Measurements from ENCODE around the gene CHEK2.
"Not testable (repeated sequence)": the region's sequence is repeated elsewhere in the genome, so short reads cannot be mapped to it uniquely, and the experiment has no call there.

Gene CHEK2

DNA sequence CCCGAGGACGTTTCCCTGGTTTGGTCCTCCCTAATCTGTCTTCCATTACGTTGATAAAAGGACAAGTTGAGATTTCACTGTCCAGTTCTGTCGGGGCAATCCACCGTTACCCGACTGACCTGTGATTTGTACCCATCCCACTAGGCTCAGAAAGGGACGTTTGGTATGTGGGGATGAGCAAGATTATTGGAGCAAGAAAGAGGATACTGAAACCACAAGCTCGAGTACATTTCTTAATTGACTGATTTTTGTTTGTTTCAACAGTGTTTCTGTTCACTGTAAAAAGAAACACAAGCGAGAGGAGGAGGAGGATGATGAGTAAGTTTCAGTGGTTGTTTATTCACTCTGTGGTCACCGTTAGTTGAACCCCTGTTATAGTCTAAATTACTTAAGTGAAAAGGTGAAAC, 31.8 kb upstream of the CHEK2 start:
- peak overlapping the region; percentile 84 for H3K4me3 ChIP-seq (ENCODE audit: low read depth, low read length)
- TF ChIP-seq, protein P1, sequence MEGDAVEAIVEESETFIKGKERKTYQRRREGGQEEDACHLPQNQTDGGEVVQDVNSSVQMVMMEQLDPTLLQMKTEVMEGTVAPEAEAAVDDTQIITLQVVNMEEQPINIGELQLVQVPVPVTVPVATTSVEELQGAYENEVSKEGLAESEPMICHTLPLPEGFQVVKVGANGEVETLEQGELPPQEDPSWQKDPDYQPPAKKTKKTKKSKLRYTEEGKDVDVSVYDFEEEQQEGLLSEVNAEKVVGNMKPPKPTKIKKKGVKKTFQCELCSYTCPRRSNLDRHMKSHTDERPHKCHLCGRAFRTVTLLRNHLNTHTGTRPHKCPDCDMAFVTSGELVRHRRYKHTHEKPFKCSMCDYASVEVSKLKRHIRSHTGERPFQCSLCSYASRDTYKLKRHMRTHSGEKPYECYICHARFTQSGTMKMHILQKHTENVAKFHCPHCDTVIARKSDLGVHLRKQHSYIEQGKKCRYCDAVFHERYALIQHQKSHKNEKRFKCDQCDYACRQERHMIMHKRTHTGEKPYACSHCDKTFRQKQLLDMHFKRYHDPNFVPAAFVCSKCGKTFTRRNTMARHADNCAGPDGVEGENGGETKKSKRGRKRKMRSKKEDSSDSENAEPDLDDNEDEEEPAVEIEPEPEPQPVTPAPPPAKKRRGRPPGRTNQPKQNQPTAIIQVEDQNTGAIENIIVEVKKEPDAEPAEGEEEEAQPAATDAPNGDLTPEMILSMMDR (IDR thresholded peaks at IDR 0.05; ENCODE audit: low read depth, low read length) = no peak

GRCh38 chr22:28772633-28773460, 31.2 kb upstream of the CHEK2 start, which contains the start of gene CCDC117:
TSS of gene CCDC117 (plus strand) at chr22:28772695. CDS start at chr22:28772850, 155 bp downstream.
- TF ChIP-seq, protein P1 (IDR thresholded peaks at IDR 0.05; ENCODE audit: low read depth, low read length) = no peak
- H3K4me3 ChIP-seq (ENCODE audit: low read depth, low read length) = peak within 1 kb of the TSS; percentile 84

DNA sequence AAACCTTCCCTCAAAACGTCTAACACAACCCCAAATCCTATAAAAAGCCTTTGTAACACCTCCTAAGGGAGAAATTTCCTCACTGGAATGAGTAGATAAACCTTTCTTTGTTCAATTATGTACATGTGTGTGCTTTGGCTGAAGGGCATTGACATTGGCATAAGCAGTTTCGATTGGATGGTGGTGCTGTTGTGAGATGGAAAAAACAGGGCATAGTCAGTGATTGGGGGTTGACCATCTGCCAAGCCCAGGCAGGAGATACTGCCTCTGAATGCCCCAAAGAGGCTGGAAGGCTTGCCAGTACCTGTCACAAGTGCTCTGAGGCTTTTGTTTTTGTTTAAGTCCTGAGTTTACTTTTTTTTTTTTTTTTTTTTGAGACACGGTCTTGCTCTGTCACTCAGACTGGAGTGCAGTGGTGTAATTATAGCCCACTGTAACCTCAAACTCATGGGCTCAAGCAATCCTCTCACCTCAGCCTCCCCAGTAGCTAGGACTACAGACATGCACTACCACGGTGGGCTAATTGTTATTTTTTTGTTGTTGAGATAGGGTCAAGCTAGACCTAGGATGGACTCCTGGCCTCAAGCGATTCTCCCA, 29.7 kb upstream of the CHEK2 start:
- H3K4me3 ChIP-seq (ENCODE audit: low read depth, low read length) = no peak overlapping the region
- TF ChIP-seq, protein P1 (IDR thresholded peaks at IDR 0.05; ENCODE audit: low read depth, low read length) = no peak

DNA sequence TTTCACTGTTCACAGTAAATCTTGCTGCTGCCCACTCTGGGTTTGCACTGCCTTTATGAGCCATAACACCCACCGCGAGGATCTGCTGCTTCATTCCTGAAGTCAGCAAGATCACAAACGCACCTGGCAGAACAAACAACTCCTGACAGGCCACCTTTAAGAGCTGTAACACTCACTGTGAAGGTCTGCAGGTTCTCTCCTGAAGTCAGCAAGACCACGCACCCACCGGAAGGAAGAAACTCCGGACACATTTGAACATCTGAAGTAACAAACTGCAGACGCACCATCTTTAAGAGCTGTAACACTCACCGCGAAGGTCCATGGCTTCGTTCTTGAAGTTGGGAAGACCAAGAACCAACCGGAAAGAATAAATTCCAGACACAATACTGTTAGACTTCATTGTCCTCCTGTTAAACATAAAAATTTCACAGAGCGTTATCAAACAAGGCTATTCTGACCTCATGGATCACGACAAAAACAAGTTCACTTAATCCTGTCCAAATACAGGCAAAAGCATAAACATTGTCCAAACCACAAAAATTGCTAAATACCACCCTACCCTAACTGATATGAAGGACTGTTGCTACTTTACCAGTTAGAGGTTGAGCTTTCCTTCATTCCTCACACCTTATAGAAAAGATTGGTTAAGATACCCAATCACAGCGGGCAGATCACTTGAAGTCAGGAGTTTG, 27.9 kb upstream of the CHEK2 start:
- TF ChIP-seq, protein P1 (IDR thresholded peaks at IDR 0.05; ENCODE audit: low read depth, low read length) = no peak

DNA sequence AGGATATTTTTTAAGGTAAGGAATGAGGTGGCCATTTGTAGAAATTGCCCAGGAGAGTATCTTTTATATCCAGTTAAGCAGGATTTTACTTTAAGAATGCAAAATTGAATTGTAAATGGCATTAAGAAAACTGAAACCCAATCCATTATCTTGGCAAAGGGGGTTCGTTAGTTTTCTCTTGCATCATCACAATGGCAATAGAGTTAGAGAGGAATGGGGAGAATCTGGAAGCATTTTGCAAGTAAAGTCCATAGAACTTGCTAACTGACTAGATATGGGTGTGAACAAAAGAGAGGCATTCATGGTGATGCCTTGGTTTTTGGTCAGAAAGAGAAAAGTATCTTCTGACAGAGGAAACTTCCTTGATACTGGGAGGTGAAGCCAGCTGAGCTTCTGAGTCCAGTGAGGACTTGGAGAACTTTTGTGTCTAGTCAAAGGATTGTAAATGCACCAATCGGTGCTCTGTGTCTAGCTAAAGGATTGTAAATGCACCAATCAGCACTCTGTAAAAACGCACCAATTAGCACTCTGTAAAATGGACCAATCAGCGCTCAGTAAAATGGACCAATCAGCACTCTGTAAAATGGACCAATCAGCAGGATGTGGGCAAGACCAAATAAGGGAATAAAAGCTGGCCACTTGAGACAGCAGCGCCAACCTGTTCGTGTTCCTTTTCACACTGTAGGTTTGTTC, 27.2 kb upstream of the CHEK2 start:
- no peak overlapping the region for H3K4me3 ChIP-seq (ENCODE audit: low read depth, low read length)
- TF ChIP-seq, protein P1 (IDR thresholded peaks at IDR 0.05; ENCODE audit: low read depth, low read length) = no peak

More for the DNA sequence above, 27.9 kb upstream of the CHEK2 start:
- H3K4me3 ChIP-seq (ENCODE audit: low read depth, low read length) = no peak overlapping the region

GRCh38 chr22:28766628-28767027, 25.0 kb upstream of the CHEK2 start:
- no peak overlapping the region for H3K4me3 ChIP-seq (ENCODE audit: low read depth, low read length)
- TF ChIP-seq, protein P1 (IDR thresholded peaks at IDR 0.05; ENCODE audit: low read depth, low read length) = no peak

GRCh38 chr22:28762000-28762399, 20.4 kb upstream of the CHEK2 start:
- H3K4me3 ChIP-seq (ENCODE audit: low read depth, low read length) = not testable (repeated sequence)

All from WI38 (cell line).